IMR-90 (cell line): ENCODE measurements around the gene VPS11. TPM values are rescaled to one million over a fixed set of nuclear protein-coding genes. Genes with fewer than 3 reads are reported as not detected.

Experiments used
- ATAC-seq: fragments of 200-7000 bp; cut with Tn5 transposase; 2 replicates; pipeline ENCODE4 v1.9.1; 2020; ENCODE audit warnings: low read depth, mild to moderate bottlenecking, moderate library complexity
- BruUV-seq: library from RNA; stranded (reverse); fragments of 400-500 nt; replicated peaks from 2 replicates; lab custom pipeline; 2021; lab: Mats Ljungman, UMichigan
- CTCF ChIA-PET: fragments of 300-600 bp; formaldehyde crosslinking; extraction: SDS; loops from one replicate; lab custom pipeline; 2021; ENCODE audit warnings: antibody characterized with exemption; lab: Yijun Ruan, JAX
- POLR2A ChIA-PET: fragments of 300-600 bp; sonication (Branson Sonifier 250); formaldehyde crosslinking; loops from one replicate; lab custom pipeline; 2022; ENCODE audit warnings: antibody characterized with exemption; ENCODE audit not compliant: unreplicated experiment; lab: Charles Lee
- DNase-seq: peaks from one replicate; pipeline ENCODE4 v3.0.0; 2013
- H2AFZ ChIP-seq: replicated peaks from 2 replicates; pipeline ENCODE3; 2013; ENCODE audit warnings: low read length, mild to moderate bottlenecking; ENCODE audit not compliant: poor library complexity
- H2AK5ac ChIP-seq: 2 replicates; pipeline ENCODE4 v1.6.1; 2013; ENCODE audit warnings: low read depth, low read length, inconsistent platforms
- H2AK9ac ChIP-seq: replicated peaks from 2 replicates; pipeline ENCODE3; 2013; ENCODE audit warnings: mild to moderate bottlenecking, low read depth, low read length, moderate library complexity; ENCODE audit not compliant: poor library complexity
- H2BK120ac ChIP-seq: 2 replicates; pipeline ENCODE4 v1.6.1; 2013; ENCODE audit warnings: low read depth, low read length, inconsistent platforms
- H2BK15ac ChIP-seq: 3 replicates; pipeline ENCODE4 v1.6.1; 2013; ENCODE audit warnings: low read depth, low read length, inconsistent platforms
- H2BK20ac ChIP-seq: 2 replicates; pipeline ENCODE4 v1.6.1; 2013; ENCODE audit warnings: low read depth, mild to moderate bottlenecking, inconsistent platforms, low read length, moderate library complexity
- H2BK5ac ChIP-seq: 2 replicates; pipeline ENCODE4 v1.6.1; 2013; ENCODE audit warnings: mild to moderate bottlenecking, low read depth, low read length, inconsistent platforms; ENCODE audit not compliant: poor library complexity, severe bottlenecking
- H3K14ac ChIP-seq: replicated peaks from 2 replicates; pipeline ENCODE4 v1.6.1; 2013; ENCODE audit warnings: low read depth, low read length, inconsistent platforms
- H3K18ac ChIP-seq: 2 replicates; pipeline ENCODE4 v1.6.1; 2013; ENCODE audit warnings: low read depth, low read length, control low read depth
- H3K23ac ChIP-seq: 2 replicates; pipeline ENCODE4 v1.6.1; 2013; ENCODE audit warnings: low read depth, low read length, inconsistent platforms
- H3K27ac ChIP-seq: 2 replicates; pipeline ENCODE4 v1.5.1; 2013; ENCODE audit warnings: mild to moderate bottlenecking, control low read depth, low read length; ENCODE audit not compliant: insufficient read depth
- H3K27me3 ChIP-seq: 2 replicates; pipeline ENCODE4 v1.6.1; 2013; ENCODE audit warnings: low read length; ENCODE audit not compliant: control insufficient read depth, insufficient read depth
- H3K36me3 ChIP-seq: 2 replicates; pipeline ENCODE4 v1.6.1; 2013; ENCODE audit warnings: low read length, mixed read lengths; ENCODE audit not compliant: control insufficient read depth, insufficient read depth
- H3K4ac ChIP-seq: 2 replicates; pipeline ENCODE4 v1.6.1; 2013; ENCODE audit warnings: low read depth, low read length, inconsistent platforms
- H3K4me1 ChIP-seq: 2 replicates; pipeline ENCODE4 v1.6.1; 2013; ENCODE audit warnings: low read length, mixed read lengths; ENCODE audit not compliant: control insufficient read depth, insufficient read depth
- H3K4me2 ChIP-seq: 2 replicates; pipeline ENCODE4 v1.6.1; 2013; ENCODE audit warnings: low read depth, mild to moderate bottlenecking, control low read depth, low read length, moderate library complexity
- H3K4me3 ChIP-seq: 2 replicates; pipeline ENCODE4 v1.5.1; 2013; ENCODE audit warnings: low read depth, mild to moderate bottlenecking, control low read depth, low read length, moderate library complexity; ENCODE audit not compliant: insufficient read depth
- H3K56ac ChIP-seq: 2 replicates; pipeline ENCODE4 v1.6.1; 2013; ENCODE audit warnings: low read length, inconsistent platforms; ENCODE audit not compliant: insufficient read depth; ENCODE audit errors: extremely low read depth
- H3K79me1 ChIP-seq, 2 experiments: 2 replicates each; pipeline ENCODE4 v1.6.1; 2013; ENCODE audit warnings: low read length in 2 of 2, inconsistent platforms in 1 of 2, low read depth in 1 of 2
- H3K9ac ChIP-seq: 2 replicates; pipeline ENCODE4 v1.6.1; 2013; ENCODE audit warnings: low read depth, low read length, control low read depth
- H3K9me1 ChIP-seq: 2 replicates; pipeline ENCODE4 v1.6.1; 2013; ENCODE audit warnings: low read length, inconsistent platforms; ENCODE audit not compliant: insufficient read depth
- H3K9me3 ChIP-seq: 2 replicates; pipeline ENCODE4 v1.6.1; 2013; ENCODE audit warnings: low read length; ENCODE audit not compliant: control insufficient read depth, insufficient read depth
- H4K20me1 ChIP-seq: 2 replicates; pipeline ENCODE4 v1.6.1; 2013; ENCODE audit warnings: low read length, inconsistent platforms; ENCODE audit not compliant: insufficient read depth
- H4K5ac ChIP-seq: 2 replicates; pipeline ENCODE4 v1.6.1; 2013; ENCODE audit warnings: mild to moderate bottlenecking, low read depth, low read length, control low read depth
- H4K8ac ChIP-seq, 2 experiments: 2 replicates each; pipeline ENCODE4 v1.6.1; 2013; ENCODE audit warnings: low read depth in 2 of 2, low read length in 2 of 2, control low read depth in 1 of 2, inconsistent platforms in 1 of 2
- H4K91ac ChIP-seq: 2 replicates; pipeline ENCODE4 v1.6.1; 2013; ENCODE audit warnings: low read depth, low read length, inconsistent platforms; ENCODE audit not compliant: insufficient read depth
- FOS ChIP-seq: fragments of 150-350 bp; IDR thresholded peaks from 2 replicates; pipeline ENCODE4 v1.6.1; 2016; ENCODE audit warnings: low read depth, low read length
- WGBS, 2 experiments: methylation state at CpG; one replicate each; pipeline versions ENCODE4 v1.1.5 to v1.1.7; 2013; ENCODE audit warnings: missing lambda C conversion rate in 2 of 2; ENCODE audit not compliant: insufficient read length in 1 of 2; ENCODE audit errors: extremely low coverage in 2 of 2; 5-methylcytosine and 5-hydroxymethylcytosine counted together
- dilution Hi-C: fragments of 300-500 bp; cut with HindIII; formaldehyde crosslinking; loops from one replicate; pipeline ENCODE4 v1.14.3; 2018; ENCODE audit warnings: low sequenced_read_pairs; ENCODE audit not compliant: unreplicated experiment
- in situ Hi-C: fragments of 300-500 bp; cut with MboI; formaldehyde crosslinking; loops from 3 replicates; pipeline ENCODE4 v1.14.3; 2019; ENCODE audit warnings: low sequenced_read_pairs, inconsistent platforms, mixed read lengths
- intact Hi-C: fragments of 100-400 bp; cut with micrococcal nuclease; formaldehyde crosslinking; loops from 2 replicates; pipeline ENCODE4 v1.10.0; 2022
- polyA plus RNA-seq, 3 experiments: library from polyadenylated mRNA; depleted of rRNA; stranded (reverse); fragments of >200 nt; gene quantifications; 2 replicates each; pipeline ENCODE4 v1.2.3, GENCODE V29; 2012; ENCODE audit warnings: low replicate concordance in 1 of 3
- total RNA-seq: library from RNA; depleted of rRNA; stranded (reverse); fragments of >200 nt; gene quantifications from 2 replicates; pipeline ENCODE4 v1.2.3, GENCODE V29; 2012
- TF ChIP-seq, protein P1 (sequence below): conservative IDR thresholded peaks from 2 replicates; pipeline ENCODE4 v1.5.1; 2012; ENCODE audit warnings: mild to moderate bottlenecking, low read depth, low read length, improper control_type of control experiment
- TF ChIP-seq, protein P2 (sequence below): fragments of 150-350 bp; IDR thresholded peaks from 2 replicates; pipeline ENCODE4 v1.6.1; 2016; ENCODE audit warnings: low read depth, mild to moderate bottlenecking, low read length, moderate library complexity, borderline replicate concordance

Gene VPS11
- total and polyA plus RNA-seq, 2 of the 4 experiments (the other 2 are of a cell fraction): 19.7 to 30.5 TPM

DNA sequence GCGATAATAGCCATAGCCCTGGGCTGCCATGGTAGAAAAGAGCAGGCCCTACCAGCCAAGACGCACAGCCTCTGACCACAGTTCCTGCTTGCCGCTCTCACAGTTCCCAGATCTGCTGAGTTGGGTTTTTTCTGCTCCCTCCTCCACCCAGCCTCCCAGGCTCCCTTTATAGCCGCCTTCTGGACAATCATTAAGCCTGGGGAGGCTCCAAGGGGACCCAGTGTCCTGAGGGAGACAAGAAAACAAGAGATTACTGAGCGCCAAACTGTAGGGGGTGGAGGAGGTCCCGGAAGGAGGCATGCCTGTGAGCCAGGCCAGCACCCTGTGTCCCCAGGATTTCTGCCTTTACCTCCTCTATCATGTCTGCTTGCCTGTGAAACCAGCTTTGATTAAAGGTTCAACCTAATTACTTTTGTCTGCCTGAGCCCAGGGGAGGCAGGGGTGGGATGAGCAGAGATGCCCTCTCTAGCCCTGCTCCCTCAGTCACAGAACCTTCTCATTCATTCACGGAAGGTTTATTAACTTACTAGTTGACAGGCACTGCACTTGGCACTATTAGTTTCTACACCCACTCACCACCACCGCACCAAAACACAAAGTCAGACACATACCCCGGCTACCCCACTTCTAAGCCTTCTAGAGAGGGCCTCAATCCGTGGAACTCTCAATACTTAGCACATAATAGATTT is 38.1 kb upstream of the VPS11 start (continued):
- no peak for TF ChIP-seq FOS

DNA sequence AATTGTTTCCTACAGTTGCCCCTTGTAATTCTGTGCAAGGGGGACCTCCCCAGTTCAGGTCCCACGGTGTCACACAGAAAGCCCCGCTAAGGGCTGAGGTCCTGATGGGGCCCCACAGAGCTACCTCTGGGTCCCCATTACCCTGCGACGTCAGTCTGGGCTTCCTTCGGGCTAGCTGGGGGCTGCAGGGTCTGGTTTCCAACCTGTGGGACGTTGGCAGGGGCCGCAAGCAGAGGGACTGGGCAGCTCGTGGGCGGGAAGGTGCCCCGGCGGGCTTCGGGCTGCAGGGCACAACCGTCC is 37.6 kb upstream of the VPS11 start:
- Histone ChIP-seq H3K79me1 (peaks cover 4 to 21% of the 10 kb centered on the region in 2 experiments; a peak in 3 of 4 replicates), H3K9me3 (no peaks in the 10 kb centered on the region), H3K56ac (no peak overlapping the region), H3K23ac (peak overlapping the region; percentile 51; the same call in 1 of the 2 replicates), H3K27me3 (no peaks in the 10 kb centered on the region), H4K8ac (peak overlapping the region in 1 of 2 experiments; percentile 18; a peak in 1 of 4 replicates), H2BK20ac (no peak overlapping the region), H3K4me2 (peak overlapping the region; percentile 76), H2BK120ac (no peak overlapping the region), H3K9me1 (no peaks in the 10 kb centered on the region; the same call in 1 of the 2 replicates), H3K9ac (peak overlapping the region; percentile 47), H2BK15ac (no peak overlapping the region), H4K91ac (no peak overlapping the region), H3K18ac (no peak overlapping the region), H3K4me3 (peak overlapping the region; percentile 65), H2BK5ac (no peak overlapping the region), H2AK9ac (peak overlapping the region; percentile 77), H2AFZ (peak overlapping the region; percentile 99), H3K14ac (peak overlapping the region; percentile 15; the same call in 1 of the 2 replicates), H4K20me1 (no peaks in the 10 kb centered on the region; the same call in 1 of the 2 replicates), H3K4ac (no peak overlapping the region; the same call in 1 of the 2 replicates), H4K5ac (no peak overlapping the region), H2AK5ac (no peak overlapping the region), H3K27ac (no peak overlapping the region; the same call in 1 of the 2 replicates), H3K4me1 (no peaks in the 10 kb centered on the region), H3K36me3 (peaks cover 8% of the 10 kb centered on the region)
- no peak for ATAC-seq
- WGBS, 2 experiments: 0% methylated on average over 2 of the region's 13 CpGs; no CpG with 5 or more reads in 1 of the 2 experiments
- intact Hi-C loops: no loop called here
- ChIA-PET CTCF (no interaction called here), POLR2A (no interaction called here)
- in situ Hi-C loops: no loop called here
- TF ChIP-seq, protein P1, sequence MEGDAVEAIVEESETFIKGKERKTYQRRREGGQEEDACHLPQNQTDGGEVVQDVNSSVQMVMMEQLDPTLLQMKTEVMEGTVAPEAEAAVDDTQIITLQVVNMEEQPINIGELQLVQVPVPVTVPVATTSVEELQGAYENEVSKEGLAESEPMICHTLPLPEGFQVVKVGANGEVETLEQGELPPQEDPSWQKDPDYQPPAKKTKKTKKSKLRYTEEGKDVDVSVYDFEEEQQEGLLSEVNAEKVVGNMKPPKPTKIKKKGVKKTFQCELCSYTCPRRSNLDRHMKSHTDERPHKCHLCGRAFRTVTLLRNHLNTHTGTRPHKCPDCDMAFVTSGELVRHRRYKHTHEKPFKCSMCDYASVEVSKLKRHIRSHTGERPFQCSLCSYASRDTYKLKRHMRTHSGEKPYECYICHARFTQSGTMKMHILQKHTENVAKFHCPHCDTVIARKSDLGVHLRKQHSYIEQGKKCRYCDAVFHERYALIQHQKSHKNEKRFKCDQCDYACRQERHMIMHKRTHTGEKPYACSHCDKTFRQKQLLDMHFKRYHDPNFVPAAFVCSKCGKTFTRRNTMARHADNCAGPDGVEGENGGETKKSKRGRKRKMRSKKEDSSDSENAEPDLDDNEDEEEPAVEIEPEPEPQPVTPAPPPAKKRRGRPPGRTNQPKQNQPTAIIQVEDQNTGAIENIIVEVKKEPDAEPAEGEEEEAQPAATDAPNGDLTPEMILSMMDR: no peak
- TF ChIP-seq, protein P2, sequence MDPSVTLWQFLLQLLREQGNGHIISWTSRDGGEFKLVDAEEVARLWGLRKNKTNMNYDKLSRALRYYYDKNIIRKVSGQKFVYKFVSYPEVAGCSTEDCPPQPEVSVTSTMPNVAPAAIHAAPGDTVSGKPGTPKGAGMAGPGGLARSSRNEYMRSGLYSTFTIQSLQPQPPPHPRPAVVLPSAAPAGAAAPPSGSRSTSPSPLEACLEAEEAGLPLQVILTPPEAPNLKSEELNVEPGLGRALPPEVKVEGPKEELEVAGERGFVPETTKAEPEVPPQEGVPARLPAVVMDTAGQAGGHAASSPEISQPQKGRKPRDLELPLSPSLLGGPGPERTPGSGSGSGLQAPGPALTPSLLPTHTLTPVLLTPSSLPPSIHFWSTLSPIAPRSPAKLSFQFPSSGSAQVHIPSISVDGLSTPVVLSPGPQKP: no peak
- BruUV-seq: no TSS peak
- dilution Hi-C loops: no loop called here
- DNase-seq: no peak
